Measurements from ENCODE around the gene KCNMB1. TPM values are rescaled to one million over a fixed set of nuclear protein-coding genes. Genes with fewer than 3 reads are reported as not detected.

Gene KCNMB1
- total RNA-seq, 1 donor from 2014 or later, result 0.47 TPM

DNA sequence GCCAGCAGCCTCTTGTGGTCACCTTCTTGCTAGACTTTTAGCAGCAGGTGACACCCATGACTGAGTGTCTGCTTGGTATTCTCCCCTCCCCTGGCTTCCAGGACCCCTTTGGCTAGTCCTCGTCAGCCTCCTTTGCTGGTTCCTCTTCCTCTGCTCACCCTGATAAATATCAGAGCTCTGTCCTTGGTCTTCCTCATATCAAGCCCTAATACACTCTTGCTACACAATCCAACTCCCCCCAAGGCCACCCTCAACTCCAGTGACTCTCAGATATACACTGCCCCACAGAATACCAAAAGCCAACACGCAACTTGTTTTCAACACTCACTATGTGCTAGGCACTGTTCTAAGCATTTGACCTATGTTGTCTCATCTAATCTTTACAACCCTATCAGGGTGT, 61.3 kb downstream of the KCNMB1 start:
- no peak for ATAC-seq
- intact Hi-C loops (cut with micrococcal nuclease), result no loop called here

DNA sequence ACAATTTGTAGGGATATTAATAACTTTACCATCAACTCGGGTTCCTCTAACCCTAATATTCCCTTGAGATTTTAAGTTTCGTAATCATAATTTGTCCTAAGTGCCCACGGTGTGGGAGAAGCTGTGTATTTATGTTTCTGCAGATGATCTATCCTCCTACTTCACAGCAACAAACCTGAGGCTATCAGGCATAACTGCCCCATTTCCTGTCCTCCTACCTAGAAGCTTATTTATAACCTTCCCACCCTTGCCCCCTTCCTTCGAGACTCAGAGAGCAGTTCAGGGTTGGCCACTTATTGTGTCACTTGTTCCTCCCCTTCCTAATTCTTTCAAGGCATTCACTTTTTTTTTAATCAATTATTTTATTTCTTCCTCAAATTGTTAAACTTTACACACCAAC, 62.0 kb downstream of the KCNMB1 start:
- intact Hi-C loops (cut with micrococcal nuclease), result no loop called here
- DNase-seq, result no peak
- no peak for ATAC-seq

More for the DNA sequence above, 61.3 kb downstream of the KCNMB1 start:
- no peak for DNase-seq

Other genes starting within 250 kb of the KCNMB1 start
- gene C5orf58, start 156.4 kb downstream of the KCNMB1 start, total RNA-seq, result not detected
- 7.1 TPM for gene LCP2, start 91.6 kb downstream of the KCNMB1 start, total RNA-seq
- gene KCNIP1, start 114.7 kb upstream of the KCNMB1 start, total RNA-seq, result 0.20 TPM

Data from left ventricle myocardium superior (tissue), 1 donor.